Upper lobe of left lung (tissue), 6 donors: ENCODE results near the gene ZNF519. TPM values are rescaled to one million over a fixed set of nuclear protein-coding genes. Genes with fewer than 3 reads are reported as not detected.
A peak's percentile ranks its signal among the peaks of the same experiment; 100 is the strongest.
"Not testable (repeated sequence)": the region's sequence is repeated elsewhere in the genome, so short reads cannot be mapped to it uniquely, and the experiment has no call there.

Experiments
- ATAC-seq, 2 donors: fragments of 200-7000 bp; cut with Tn5 transposase; one replicate each; pipeline ENCODE4 v1.9.1; 2022; ENCODE audit warnings: mild to moderate bottlenecking in 2 of 2, moderate library complexity in 2 of 2; ENCODE audit not compliant: low FRiP score in 2 of 2
- DNase-seq, 2 donors: peaks; one replicate each; pipeline ENCODE4 v3.0.0-alpha.2; 2019 to 2020
- H3K27ac ChIP-seq, 4 donors: fragments of 200-600 bp; sonication (generic); one replicate each; pipeline ENCODE4 v1.5.1; 2016 to 2019
- H3K27me3 ChIP-seq, 4 donors: fragments of 200-600 bp; sonication (generic); one replicate each; pipeline ENCODE4 v1.5.1; 2017 to 2019
- H3K36me3 ChIP-seq, 4 donors: fragments of 200-600 bp; sonication (generic); one replicate each; pipeline ENCODE4 v1.5.1; 2016 to 2019
- H3K4me1 ChIP-seq, 4 donors: fragments of 200-600 bp; sonication (generic); one replicate each; pipeline ENCODE4 v1.5.1; 2018 to 2019
- H3K4me3 ChIP-seq, 4 donors: fragments of 200-600 bp; sonication (generic); one replicate each; pipeline ENCODE4 v1.5.1; 2017 to 2019; ENCODE audit warnings: mild to moderate bottlenecking in 2 of 4, moderate library complexity in 1 of 4
- H3K9me3 ChIP-seq, 4 donors: fragments of 200-600 bp; sonication (generic); one replicate each; pipeline ENCODE4 v1.5.1; 2018 to 2019
- EP300 ChIP-seq, 4 donors: sonication (generic); formaldehyde crosslinking; IDR thresholded peaks; one replicate each; pipeline ENCODE4 v1.5.1; 2017; ENCODE audit warnings: antibody characterized with exemption in 4 of 4, control low read depth in 2 of 4
- POLR2A ChIP-seq, 4 donors: fragments of 450-650 bp; IDR thresholded peaks; one replicate each; pipeline ENCODE4 v1.5.1; 2016 to 2017; ENCODE audit warnings: antibody characterized with exemption in 4 of 4, mild to moderate bottlenecking in 2 of 4
- POLR2AphosphoS5 ChIP-seq, 2 donors: sonication (generic); formaldehyde crosslinking; IDR thresholded peaks; one replicate each; pipeline ENCODE4 v1.5.1; 2017; ENCODE audit warnings: antibody characterized with exemption in 2 of 2
- WGBS, 2 donors: methylation state at CpG; one replicate each; pipeline ENCODE4 v1.1.5; 2017 to 2018; 5-methylcytosine and 5-hydroxymethylcytosine counted together
- total RNA-seq, 6 donors: library from RNA; depleted of rRNA in 4 of 6; stranded (reverse); fragments of >200 nt in 4 of 6; gene quantifications; one replicate each; pipeline versions ENCODE4 v1.1.0 to v1.2.1, GENCODE V29; 2016 to 2021
- TF ChIP-seq, protein P1 (sequence below), 6 experiments: fragments of 450-650 bp in 4 of 6; fragments of 200-600 bp in 2 of 6; sonication (generic) in 2 of 6; IDR thresholded peaks; one replicate each; pipeline ENCODE4 v1.5.1; 2016 to 2019; ENCODE audit warnings: antibody characterized with exemption in 6 of 6
- donor health status: DM: no; HTN: no; CAD: no; lungs with moderate emphysema.
- donor health status: DM: no; HTN: yes; CAD: no; lungs with severe emphysema.

Gene ZNF519
- 1 to 10 TPM; 1.4 to 8.4 (median 5.0) TPM for total RNA-seq

DNA sequence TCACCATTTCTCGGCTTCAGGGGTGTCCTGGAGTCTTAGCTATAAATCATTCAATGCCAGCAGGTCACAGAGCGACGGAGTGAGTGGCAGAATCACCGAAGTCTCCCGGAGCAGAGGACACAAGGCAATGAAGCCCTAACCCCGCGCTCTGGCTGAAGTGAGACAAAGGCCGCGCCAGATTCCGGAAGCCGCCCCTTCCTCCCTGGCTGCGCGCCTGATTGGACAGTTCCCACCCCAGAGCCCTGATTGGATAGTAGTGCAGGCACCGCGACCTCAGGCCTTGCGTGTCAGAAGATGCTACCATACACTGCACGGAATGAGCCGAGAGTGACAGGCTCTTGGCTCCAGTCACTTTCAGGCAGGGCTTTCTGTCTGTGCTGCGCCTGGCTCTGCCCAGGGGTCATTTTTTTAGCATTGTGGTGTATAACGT, at the start of gene ZNF519:
ZNF519 (minus strand) TSS at position 165 of the 430 bp plus-strand sequence; CDS start at position 7, 158 bp downstream.
- not testable (repeated sequence) for H3K4me1 ChIP-seq, H3K9me3 ChIP-seq, H3K27me3 ChIP-seq, H3K36me3 ChIP-seq
- ATAC-seq = peak; percentile 99 to 100
- peak; percentile 87 to 97 for DNase-seq
- peak in 1 of 2 donors; percentile 47 for TF ChIP-seq POLR2AphosphoS5 (IDR thresholded peaks at IDR 0.05)
- TF ChIP-seq POLR2A (IDR thresholded peaks at IDR 0.05) = peak in 1 of 4 donors; percentile 32
- peak within 1 kb of the TSS; percentile 8 to 69 (median 44) for H3K27ac ChIP-seq
- WGBS, 2 donors = 0 to 1% methylated on average over 5 to 20 of the region's 20 CpGs
- peak within 1 kb of the TSS; percentile 50 to 68 (median 64) for H3K4me3 ChIP-seq

DNA sequence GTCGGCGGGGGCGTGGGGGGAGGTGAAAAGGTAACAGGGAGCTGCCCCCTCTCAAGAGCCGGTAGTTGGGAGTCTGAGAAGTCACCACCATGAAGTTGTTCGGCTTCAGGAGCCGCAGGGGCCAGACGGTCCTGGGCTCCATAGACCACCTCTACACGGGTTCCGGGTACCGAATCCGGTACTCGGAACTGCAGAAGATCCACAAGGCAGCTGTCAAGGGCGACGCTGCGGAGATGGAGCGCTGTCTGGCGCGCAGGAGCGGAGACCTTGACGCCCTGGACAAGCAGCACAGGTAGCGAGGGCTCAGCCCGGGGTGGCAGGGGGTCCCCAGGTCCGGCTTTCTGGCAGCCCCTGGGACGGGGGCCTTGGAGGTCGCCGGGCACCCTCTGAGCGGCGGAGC, 47.1 kb upstream of the ZNF519 start:
- TF ChIP-seq POLR2AphosphoS5 (IDR thresholded peaks at IDR 0.05) = no peak
- TF ChIP-seq POLR2A (IDR thresholded peaks at IDR 0.05) = no peak
- TF ChIP-seq, protein P1, sequence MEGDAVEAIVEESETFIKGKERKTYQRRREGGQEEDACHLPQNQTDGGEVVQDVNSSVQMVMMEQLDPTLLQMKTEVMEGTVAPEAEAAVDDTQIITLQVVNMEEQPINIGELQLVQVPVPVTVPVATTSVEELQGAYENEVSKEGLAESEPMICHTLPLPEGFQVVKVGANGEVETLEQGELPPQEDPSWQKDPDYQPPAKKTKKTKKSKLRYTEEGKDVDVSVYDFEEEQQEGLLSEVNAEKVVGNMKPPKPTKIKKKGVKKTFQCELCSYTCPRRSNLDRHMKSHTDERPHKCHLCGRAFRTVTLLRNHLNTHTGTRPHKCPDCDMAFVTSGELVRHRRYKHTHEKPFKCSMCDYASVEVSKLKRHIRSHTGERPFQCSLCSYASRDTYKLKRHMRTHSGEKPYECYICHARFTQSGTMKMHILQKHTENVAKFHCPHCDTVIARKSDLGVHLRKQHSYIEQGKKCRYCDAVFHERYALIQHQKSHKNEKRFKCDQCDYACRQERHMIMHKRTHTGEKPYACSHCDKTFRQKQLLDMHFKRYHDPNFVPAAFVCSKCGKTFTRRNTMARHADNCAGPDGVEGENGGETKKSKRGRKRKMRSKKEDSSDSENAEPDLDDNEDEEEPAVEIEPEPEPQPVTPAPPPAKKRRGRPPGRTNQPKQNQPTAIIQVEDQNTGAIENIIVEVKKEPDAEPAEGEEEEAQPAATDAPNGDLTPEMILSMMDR (IDR thresholded peaks at IDR 0.05) = no peak
- TF ChIP-seq EP300 (IDR thresholded peaks at IDR 0.05) = no peak
- Histone ChIP-seq H3K27ac (peak overlapping the region in 1 of 4 donors; percentile 19), H3K4me1 (peaks cover 0 to 15% (median 0%) of the 10 kb centered on the region in 4 donors), H3K9me3 (no peaks in the 10 kb centered on the region), H3K27me3 (no peaks in the 10 kb centered on the region), H3K36me3 (no peaks in the 10 kb centered on the region), H3K4me3 (peak overlapping the region in 3 of 4 donors; percentile 48 to 59 (median 58))
- ATAC-seq = no peak
- DNase-seq = peak in 1 of 2 donors; percentile 68
- WGBS, 2 donors = 10 to 22% methylated on average over 6 to 15 of the region's 28 CpGs

DNA sequence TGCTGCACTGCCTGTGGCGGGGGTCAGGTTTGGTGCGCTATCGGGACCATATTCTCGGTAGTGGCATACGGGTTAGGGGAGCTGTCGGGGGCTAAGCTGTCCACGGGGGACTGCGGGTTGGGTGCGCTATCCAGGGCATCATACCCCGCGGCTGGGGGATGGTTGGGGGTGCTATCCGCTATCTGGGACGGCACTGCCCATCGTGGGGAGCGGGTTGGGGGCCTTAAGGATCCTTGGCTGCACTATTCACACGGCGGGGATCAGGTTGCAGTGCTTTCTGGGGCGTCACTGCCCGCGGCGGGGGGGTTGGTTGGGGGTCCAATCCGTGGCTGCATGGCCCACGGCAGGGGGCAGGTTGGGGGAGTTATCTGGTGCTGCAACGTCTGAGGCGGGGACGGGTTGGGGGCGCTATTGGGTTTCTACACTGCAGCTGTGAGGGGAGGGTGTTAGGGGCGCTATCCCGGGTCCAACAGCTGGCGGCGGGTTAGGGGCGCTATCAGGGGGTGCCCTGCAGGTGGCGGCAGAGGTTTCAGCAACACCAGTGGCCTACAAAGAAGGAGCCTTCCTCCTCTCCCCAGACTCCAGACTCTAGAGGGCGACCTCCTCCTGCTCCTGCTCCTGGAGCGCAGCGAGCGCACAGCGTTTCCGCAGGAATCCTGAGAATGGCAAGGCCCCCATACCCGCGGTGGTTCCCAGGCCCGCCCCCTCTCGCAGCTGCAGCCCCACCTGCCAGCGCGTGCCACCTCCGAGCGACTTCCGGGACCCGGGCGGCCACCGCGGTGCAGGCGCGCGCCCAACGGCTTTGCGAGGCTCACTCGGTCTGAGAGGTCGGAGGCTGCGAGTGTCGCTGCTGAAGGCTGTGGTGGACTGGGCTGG, 46.3 kb upstream of the ZNF519 start:
- H3K27ac ChIP-seq = peak overlapping the region in 1 of 4 donors; percentile 19
- H3K27me3 ChIP-seq, H3K9me3 ChIP-seq, H3K36me3 ChIP-seq: not testable (repeated sequence)
- ATAC-seq (peak; percentile 88 to 97), DNase-seq (peak; percentile 69 to 93)
- H3K4me1 ChIP-seq = peaks cover 0 to 15% (median 0%) of the 10 kb centered on the region in 4 donors
- TF ChIP-seq, protein P1 (IDR thresholded peaks at IDR 0.05) = peak; percentile 26 to 82 (median 72)
- WGBS, 2 donors = 40 to 56% methylated on average over 9 to 33 of the region's 61 CpGs
- H3K4me3 ChIP-seq = peak overlapping the region in 3 of 4 donors; percentile 48 to 59 (median 58)

DNA sequence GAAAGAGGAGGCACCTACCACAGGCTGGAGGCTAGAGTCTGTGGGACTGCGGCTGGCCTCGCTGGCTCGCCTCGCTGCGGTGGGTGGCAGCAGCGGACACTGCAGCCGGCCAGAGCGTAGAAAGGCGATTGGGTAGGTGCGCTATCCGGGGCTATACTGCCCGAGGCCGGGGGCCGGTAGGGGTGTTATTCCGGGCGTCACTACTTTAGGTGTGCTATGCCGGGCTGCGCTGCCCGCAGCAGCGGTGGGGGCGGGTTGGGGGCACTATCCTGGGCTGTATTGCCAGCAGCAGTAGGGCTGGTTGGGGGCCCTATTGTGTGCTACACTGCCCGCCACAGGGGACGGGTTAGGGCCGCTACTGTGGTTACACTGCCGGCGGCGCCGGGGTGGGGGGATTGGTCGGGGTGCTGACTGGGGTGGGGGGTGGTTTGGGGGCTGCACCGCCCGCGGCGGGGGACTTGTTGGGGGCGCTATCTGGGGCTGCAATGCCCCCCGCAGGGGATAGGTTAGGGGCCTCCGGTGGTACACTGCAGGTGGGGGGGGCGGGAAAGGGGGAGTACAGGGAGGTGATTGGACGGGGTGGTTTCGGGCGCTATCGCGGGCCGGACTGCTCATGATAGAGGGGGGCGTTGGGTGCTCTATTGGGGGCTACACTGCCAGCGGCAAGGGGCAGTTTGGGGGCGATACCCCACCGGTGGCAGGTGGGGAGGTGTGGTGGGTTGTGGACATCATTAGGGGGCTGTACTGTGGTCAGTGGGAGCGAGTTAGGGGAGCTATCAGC, 45.5 kb upstream of the ZNF519 start:
- peaks cover 0 to 15% (median 0%) of the 10 kb centered on the region in 4 donors for H3K4me1 ChIP-seq
- not testable (repeated sequence) for H3K27me3 ChIP-seq, H3K9me3 ChIP-seq, H3K4me3 ChIP-seq, H3K27ac ChIP-seq, H3K36me3 ChIP-seq, ATAC-seq
- WGBS, 2 donors = 97 to 100% methylated on average over 2 to 25 of the region's 48 CpGs
- peak in 1 of 2 donors; percentile 75 for DNase-seq

DNA sequence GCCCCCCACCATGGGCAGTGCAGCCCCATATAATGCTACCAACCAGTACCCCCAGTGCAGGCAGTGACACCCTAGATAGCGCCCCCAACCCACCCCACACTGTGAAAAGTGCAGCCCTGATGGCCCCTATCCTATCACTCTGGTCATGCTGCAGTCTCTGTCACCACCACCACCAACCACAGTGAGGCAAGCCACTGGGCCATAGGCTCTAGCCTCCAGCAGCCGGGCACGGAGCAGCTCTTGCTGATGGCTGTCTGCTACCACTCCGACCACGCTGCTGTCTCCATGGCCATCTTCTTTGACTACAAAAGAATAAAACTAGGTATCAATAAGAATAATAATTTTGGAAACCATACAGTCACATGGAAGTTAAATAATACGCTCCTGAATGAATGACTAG, 43.2 kb upstream of the ZNF519 start:
- WGBS, 2 donors = 90 to 91% methylated on average over 6 of the region's 6 CpGs
- not testable (repeated sequence) for H3K27me3 ChIP-seq, H3K9me3 ChIP-seq, H3K27ac ChIP-seq, ATAC-seq, H3K4me3 ChIP-seq, H3K36me3 ChIP-seq
- H3K4me1 ChIP-seq = peaks cover 0 to 15% (median 0%) of the 10 kb centered on the region in 4 donors
- DNase-seq = peak in 1 of 2 donors; percentile 38

DNA sequence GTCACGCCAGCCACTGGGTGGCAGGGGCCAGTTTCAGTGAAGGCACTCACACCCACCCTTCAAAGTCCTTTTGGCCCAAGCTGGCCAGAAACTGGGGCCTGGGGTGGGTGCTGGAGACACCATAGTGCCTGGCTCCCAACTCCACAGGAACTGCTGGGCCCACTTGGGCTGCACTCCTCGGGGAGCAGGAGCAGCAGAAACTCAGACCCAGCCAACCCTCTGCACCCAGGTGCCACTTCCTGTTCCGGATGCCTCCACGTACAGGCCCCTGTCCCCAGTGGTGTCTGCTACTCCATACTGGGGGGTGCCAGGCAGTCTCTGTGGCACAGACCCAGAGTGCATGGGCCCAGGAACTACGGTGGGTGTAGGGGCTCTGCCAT, 42.5 kb upstream of the ZNF519 start:
- Histone ChIP-seq H3K27ac (no peak overlapping the region), H3K36me3 (no peaks in the 10 kb centered on the region), H3K9me3 (no peaks in the 10 kb centered on the region), H3K27me3 (no peaks in the 10 kb centered on the region), H3K4me1 (peaks cover 0 to 14% (median 0%) of the 10 kb centered on the region in 4 donors), H3K4me3 (no peak overlapping the region)
- DNase-seq = peak in 1 of 2 donors; percentile 40
- 68 to 70% methylated on average over 4 to 5 of the region's 5 CpGs for WGBS, 2 donors
- TF ChIP-seq POLR2A (IDR thresholded peaks at IDR 0.05) (no peak), POLR2AphosphoS5 (IDR thresholded peaks at IDR 0.05) (no peak), EP300 (IDR thresholded peaks at IDR 0.05) (no peak)
- TF ChIP-seq, protein P1 (IDR thresholded peaks at IDR 0.05) = no peak
- ATAC-seq = peak; percentile 11 to 21

DNA sequence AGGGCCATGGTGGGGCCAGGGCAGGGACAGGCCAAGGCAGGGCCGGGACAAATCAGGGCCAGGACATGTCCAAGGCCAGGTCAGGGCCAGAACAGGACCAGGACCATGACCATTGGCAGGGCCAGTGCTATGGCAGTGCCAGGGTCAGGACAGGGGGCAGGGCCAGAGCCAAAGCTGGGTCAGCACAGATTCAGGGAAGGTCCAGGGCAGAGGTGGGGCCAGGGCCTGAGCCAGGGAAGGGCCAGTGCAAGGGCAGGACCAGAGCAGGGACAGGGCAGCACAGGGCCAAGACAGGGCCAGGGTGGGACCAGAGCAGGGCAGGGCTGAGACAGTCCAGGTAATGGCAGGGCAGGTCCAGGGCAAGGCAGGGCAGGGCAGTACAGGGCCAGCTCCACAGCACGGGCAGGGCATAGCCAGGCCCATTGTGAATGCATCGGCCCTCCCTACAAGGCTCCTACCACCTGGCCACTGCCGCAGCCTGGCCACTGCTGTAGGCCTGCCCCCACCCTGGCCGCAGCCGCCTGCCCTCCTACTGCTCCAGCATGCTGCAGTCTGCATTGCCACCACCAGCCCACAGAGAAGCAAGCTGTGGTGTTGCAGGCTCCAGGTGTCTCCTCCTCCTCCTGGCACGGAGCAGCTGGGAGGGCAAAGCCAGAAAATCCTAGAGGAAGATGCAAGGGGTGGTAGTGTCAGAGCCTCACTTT, 41.9 kb upstream of the ZNF519 start:
- 82 to 91% methylated on average over 2 to 4 of the region's 7 CpGs for WGBS, 2 donors
- H3K4me1 ChIP-seq, H3K9me3 ChIP-seq, H3K4me3 ChIP-seq, H3K27me3 ChIP-seq, H3K36me3 ChIP-seq, H3K27ac ChIP-seq: not testable (repeated sequence)
- DNase-seq = peak in 1 of 2 donors; percentile 58
- ATAC-seq = peak in 1 of 2 donors; percentile 19
